ENCODE results near the gene PAM.

The PAM gene

DNA sequence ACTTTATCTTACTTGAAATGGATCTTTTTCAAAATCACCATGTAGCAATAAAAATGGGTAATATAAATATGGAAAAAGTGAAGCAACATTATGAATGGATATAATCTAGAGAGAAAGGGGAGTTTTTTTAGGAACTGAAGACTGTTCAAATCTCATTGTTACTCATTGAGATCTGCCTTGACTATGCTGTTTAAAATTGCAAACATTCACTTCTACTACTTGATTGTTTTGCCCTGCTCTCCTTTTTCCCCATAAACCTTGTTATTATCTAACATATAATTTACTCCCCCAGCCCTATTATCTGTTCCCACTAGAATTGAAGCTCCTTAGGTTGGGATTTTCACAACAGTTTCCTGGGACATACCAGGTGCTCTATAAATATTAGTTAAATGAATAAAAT, 22.0 kb downstream of the PAM start:
- DNase-seq (ENCODE audit: insufficient read length, low spot score) (no peak), FAIRE-seq (no peak)

DNA sequence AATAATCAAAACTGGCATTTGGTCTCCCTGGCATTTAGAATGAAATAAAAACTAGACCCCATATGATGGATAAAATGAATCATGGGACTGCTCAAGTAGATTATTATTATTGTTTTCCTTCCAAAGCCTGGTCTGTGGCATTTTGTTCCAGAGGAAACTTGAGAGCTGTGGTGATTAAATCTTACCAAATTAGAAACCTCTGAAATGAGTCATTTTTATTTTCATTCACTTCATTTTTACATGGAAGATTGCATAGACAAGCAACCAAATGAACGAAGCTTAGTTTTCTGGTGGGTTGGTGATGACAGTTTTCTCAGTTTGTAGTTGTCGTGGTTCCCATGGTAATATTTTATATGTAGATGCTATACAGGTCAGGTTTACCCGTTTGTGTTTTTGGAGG, 23.4 kb downstream of the PAM start:
- DNase-seq (ENCODE audit: insufficient read length, low spot score) (no peak), FAIRE-seq (no peak)

DNA sequence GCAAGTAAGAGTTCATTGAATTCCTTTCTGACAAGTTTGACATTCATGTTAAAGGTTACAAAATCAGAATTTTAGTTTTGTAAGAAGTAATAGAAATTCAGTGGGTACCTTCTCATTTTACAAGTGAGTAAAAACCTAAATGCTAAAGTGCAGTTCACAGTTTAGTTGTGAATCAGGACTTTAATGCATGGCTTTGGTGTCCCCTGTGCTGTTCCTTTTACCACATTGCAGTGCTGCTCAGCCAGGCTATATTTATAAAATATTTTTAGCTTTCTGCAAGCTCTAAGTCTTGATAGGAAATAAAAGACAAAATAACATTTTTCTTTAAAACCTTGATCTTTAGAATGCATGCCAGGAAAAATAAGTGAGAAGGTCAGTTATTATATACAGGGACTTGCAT, 26.3 kb downstream of the PAM start:
- FAIRE-seq, result no peak

DNA sequence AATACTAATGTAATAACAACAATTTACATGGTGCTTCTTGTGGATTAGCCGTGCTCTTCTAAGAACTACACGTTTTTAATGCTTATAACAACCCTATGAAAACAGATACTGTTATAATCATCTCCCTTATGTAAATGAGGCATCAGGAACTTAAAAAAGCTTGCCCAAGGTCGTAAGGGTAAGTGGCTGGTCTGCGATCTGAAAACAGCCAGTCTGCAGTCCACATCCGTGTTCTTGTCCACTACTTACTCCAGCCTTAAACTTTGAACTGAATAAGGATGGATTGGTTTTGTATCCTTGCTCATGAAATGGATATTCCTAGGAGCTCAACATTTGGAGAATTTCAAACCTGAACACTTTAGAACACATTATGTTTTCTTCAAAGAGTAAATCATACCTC, 26.7 kb downstream of the PAM start:
- FAIRE-seq (no peak), DNase-seq (ENCODE audit: insufficient read length, low spot score) (no peak)

More for the DNA sequence above, 26.3 kb downstream of the PAM start:
- no peak for DNase-seq (ENCODE audit: insufficient read length, low spot score)

DNA sequence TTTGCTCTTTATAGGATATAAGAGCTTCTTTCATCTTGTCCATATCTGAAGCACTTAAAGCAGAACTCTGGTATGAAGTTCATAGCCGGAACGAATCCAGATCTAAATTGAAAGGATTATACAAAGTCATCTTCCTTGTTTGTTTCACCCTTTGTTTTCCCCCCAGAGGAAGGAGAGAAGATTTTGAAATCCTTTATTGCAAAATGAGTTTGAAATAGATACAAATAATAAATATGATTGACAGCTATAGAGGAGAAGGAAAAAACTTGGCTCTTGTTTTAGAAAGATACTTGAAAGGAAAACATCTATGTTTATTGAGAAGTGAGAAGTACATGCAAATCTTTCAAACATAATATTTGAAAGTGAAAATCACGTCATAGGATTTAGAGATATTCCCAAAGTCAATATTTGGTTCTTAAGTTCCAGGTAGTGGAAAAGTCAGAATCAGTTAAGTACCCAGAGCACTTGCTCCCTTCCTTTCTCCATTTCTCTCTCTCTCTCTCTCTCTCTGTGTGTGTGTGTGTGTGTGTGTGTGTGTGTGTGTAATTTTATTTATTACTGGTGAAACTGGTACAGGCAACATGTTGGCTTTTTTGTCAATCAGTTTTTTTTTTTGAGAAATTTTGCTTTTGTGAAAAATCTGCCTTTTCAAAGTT, 27.2 kb downstream of the PAM start:
- FAIRE-seq, result no peak
- no peak for DNase-seq (ENCODE audit: insufficient read length, low spot score)

DNA sequence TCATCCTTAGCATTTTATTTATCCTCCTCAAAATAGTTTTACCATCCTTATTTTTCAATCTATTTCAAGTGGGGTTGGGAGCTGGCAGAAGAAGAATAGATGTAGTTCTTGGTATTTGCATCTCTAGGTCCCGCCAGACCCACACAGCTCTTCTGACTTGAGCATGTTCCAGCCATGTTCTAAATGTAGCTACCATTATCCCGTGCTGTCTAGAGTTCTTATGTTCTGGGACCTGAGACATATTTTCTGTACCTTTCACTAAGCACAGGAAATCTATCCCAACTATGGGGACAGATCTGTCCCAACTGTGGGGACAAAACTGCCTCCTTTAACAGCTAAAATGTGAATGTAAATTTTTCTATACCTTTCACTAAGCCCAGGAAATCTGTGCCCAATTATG, 32.0 kb downstream of the PAM start:
- FAIRE-seq, result no peak
- DNase-seq (ENCODE audit: insufficient read length, low spot score), result no peak

DNA sequence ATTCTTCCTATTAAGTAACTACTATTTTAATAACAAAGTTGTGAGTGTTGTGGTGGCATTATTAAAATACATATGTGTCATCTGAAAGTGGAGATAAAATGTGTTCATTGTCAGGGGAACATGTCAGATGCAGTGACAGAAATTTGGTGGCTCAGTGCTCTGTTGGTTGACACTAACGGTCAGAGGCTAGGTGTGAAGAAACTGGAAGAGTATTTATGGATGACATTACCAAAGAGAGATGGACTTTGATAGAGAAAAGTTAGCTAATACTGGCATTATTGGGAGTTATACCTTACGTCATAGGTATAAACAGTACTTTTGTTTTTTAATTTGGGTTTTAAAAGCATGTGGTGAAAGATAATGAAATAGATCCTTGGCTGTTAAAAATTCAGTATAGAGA, 33.7 kb downstream of the PAM start:
- FAIRE-seq, result no peak
- DNase-seq (ENCODE audit: insufficient read length, low spot score), result no peak

DNA sequence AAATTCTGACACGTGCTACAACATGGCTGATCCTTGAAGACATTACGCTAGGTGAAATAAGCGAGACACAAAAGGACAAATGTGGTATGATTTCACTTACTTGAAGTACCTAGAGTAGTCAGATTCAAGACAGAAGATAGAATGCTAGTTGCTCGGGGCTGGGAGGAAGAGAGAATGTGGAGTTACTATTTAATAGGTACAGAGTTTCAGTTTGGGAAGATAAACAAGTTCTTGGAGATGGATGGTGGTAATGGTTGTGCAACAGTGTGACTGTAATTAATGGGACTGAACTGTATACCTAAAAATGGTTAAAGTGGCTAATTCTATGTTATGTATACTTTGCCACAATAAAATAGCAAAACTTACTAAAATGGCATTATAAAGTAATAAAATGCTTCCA, 34.4 kb downstream of the PAM start:
- no peak for DNase-seq (ENCODE audit: insufficient read length, low spot score)
- no peak for FAIRE-seq

DNA sequence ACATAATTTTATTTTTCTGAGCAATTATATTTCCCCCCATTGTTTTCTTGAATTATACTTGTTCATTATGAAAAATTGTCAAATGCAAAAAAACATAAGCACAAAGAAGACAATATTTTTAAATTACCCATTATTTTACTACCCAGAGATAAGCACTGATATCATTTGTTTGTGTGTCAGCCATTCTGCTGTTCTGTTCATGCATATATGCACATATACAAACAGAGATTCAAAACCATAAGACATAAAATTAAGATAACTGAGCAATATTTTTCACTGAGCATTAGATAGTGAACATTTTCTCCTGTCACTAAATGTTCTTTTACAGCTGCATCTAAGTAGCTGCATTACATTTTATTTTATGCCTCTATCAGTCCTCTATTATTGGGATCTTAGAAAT, 35.6 kb downstream of the PAM start:
- DNase-seq (ENCODE audit: insufficient read length, low spot score) (no peak), FAIRE-seq (no peak)

DNA sequence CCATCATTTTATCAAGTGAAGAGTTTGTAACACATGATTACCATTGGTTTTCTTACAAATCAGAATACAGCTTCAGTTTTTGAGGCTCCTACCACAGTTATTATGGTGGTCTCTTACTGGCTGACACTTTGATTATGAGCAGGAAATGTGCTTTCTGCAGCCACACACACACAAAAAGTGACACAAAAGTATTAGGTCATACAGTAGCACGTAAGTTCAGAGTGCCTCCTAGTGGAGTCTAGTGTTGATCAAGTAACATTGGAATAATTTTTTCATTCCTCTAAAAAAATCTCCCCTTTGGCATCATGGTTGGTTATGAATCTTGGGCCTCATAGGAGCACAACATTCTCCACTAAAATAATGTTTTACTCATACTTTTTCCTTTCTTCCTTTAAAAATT, 37.6 kb downstream of the PAM start:
- peak; percentile 52 for FAIRE-seq
- DNase-seq (ENCODE audit: insufficient read length, low spot score), result no peak

DNA sequence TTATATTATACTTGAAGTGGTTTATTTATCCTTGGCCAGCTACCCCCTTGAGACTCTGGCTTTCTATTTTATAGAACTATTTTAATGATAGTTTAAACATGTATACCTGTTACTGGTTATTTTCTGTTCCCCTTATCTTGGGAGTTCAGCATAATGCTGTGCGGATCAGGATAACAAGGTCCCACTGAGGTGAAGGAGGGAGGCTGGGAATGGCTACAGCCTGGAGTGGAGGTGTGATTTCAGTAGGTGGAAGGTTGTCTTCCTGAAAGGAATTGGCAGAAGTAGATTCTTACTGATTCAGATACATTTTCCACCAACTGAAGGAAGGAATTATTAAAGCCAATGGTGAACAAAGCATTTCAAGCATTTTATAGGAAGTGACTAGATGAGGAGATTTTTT, 38.9 kb downstream of the PAM start:
- DNase-seq (ENCODE audit: insufficient read length, low spot score), result no peak
- no peak for FAIRE-seq

DNA sequence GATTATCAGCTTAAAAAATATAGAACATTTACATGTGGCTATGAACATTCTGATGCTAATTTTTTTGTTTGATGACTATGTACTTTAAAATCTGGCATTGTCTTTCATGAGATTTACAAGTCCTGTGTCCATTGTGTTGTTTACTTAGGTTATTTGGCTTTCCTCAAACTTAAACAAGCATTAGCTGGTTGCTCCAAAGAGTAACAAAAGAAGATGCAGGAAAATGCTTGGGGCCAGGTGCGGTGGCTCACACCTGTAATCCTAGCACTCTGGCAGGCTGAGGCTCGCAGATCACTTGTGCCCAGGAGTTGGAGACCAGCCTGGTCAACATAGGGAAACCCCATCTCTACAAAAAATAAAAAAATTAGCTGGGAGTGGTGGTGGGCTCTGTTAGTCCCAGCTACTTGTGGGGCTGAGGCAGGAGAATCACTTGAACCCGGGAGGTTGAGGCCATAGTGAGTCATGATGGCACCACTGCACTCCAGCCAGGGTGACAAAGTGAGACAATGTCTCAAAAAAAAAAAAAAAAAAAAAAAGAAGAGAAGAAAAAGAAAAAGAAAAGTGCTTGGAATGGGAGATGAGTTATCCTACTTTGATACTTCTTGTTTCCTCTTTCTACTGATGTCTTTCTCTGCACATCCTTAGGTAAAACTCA, 39.7 kb downstream of the PAM start:
- DNase-seq (ENCODE audit: insufficient read length, low spot score) (no peak), FAIRE-seq (no peak)

DNA sequence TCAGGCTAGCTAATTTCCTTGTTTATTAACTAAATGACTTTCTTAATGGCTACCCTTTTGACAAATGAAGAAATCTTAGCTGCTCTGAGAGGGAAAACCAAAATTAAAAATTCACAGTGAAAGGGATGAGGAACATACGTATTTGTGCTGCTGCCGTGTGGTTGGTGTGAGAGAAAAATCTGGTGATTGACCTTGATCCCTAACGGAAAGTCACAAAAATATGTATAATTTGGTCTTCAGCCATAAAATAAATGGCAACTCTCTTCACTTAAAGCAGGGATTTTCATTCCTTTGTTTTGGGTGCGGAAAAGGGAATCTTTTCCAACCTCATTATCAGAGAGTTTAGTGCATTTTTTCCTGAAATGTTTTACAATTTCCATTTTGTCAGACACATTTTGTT, 40.4 kb downstream of the PAM start:
- DNase-seq (ENCODE audit: insufficient read length, low spot score) (no peak), FAIRE-seq (no peak)

DNA sequence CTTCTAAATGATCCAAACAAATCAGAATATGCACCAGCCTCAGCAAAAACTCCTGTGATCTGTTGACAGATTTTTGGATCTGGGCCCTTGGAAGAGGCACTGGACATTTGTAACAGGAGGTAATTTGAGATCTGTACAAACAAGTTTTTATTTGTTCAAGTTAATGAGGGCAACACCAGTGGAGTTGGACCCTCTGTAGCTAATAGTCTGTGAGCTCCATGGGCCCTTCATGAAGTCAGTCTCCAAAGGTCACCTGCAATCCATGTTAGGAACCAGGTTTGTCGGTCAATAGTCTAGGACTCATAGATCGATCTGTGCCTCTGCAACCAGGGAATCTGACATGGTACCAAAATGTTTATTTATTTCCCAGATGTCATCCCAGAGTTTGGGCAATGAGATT, 40.9 kb downstream of the PAM start:
- DNase-seq (ENCODE audit: insufficient read length, low spot score) (no peak), FAIRE-seq (no peak)

DNA sequence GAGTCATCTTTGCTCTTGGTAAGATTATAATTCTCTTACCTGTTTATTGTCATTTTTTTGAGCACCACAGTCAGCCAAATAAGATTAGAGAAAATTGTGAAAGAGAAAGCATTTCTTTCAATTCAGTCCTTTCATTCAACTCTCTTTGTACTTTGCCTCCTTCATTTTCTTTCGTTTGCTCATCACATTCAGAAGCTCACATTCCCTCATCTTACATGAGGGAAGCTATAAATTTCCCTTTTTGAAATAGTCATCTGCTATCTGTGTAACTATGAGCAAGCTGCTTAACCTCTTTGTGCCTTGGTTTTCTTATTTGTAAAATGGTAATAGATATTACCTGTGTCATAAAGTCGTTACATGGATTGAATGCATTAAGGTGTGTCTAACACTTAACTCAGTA, 41.4 kb downstream of the PAM start:
- FAIRE-seq (no peak), DNase-seq (ENCODE audit: insufficient read length, low spot score) (no peak)

DNA sequence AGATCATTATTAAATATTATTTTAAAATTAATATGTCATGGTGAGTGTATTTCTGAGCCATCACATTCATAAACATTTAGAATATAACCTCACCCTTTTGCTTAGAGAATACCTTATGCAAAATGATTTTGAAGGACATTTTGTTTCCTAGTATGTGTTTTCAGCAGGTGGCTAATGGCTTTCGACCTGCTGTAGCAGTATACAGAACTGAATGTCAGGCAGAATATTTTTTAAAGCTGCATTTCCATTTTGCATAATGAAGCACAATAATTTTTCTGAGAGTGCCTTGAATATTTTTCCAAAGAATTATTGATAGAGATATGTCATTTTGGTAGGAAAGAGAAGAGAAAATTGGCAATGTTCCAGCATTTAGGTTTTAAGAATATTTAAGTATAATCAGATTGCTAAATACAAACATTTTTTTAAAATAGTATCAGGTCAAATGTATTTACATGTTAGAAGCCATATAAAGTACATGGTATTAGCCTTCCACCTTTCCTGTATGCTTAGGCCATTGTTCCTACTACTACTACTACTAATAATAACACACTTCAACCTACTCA, 42.3 kb downstream of the PAM start:
- FAIRE-seq, result no peak

DNA sequence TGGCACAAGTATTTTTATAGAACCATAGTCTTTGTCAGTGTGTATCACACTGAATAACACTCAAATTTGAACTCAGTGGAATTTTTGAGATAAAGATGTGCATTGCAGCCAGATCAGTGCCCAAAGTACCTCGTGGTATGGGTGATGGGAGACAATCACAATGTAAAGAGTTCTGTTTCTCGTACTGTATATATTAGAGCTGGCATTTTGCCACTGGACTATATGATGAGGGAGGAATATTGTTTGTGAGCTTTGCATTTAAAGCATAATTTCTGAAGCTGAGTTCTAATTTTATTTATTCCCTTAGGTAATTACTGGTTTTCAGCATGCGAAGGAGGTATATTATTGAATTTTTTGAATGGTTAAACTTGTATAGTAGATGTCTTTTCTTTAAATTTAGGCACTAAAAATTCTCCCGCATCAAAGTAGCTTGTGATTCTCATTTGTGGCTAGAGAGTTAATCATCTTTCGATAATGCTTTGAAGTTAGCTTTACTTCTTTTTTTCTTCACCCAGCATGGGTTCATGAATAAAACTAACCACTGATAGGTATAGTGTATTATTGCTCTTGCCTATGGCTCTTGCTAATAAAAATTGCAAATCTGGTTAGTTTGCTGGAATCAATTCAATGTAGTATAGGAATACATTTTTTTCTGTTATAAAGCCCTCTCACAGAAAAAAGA, 43.1 kb downstream of the PAM start:
- DNase-seq (ENCODE audit: insufficient read length, low spot score) (no peak), FAIRE-seq (no peak)

More for the DNA sequence above, 42.3 kb downstream of the PAM start:
- DNase-seq (ENCODE audit: insufficient read length, low spot score), result no peak

DNA sequence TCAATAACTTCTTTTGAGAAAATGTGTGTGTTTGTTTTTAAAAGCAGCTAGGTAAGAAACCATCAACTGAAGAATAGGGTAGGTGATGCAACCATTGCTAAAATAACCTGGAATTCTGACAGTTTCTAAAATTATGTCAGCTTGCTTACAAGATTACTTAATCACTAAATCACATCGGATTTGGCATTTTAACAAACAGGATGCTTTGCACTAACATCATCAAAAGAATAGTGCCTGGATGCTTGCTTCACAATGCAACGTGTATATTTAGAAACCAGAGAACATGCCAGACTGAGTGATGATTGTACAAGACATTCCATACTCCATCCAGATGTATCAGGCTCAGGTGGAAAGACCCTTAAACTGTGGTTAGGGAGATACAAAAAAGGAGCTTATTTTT, 43.9 kb downstream of the PAM start:
- DNase-seq (ENCODE audit: insufficient read length, low spot score) (no peak), FAIRE-seq (no peak)

DNA sequence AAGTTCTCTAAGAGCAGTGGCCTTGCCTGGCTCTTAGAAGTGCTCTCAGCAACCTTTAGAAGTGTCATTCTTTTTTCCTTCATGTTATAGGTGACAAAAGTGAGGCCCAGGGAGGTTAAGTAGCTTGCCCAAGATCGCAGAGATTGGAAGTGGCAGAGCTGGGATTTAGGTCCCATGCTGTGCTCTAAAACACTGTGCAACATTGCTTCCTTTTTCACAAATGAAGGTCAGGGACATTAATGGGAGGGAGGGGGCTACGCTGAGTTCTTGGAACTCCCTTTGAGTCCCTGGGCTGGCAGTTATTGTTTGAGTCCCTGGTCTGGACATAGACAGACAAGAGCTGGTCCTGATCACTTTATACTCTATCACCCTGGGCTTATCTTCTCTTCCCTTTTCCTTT, 45.3 kb downstream of the PAM start:
- DNase-seq (ENCODE audit: insufficient read length, low spot score) (no peak), FAIRE-seq (no peak)

DNA sequence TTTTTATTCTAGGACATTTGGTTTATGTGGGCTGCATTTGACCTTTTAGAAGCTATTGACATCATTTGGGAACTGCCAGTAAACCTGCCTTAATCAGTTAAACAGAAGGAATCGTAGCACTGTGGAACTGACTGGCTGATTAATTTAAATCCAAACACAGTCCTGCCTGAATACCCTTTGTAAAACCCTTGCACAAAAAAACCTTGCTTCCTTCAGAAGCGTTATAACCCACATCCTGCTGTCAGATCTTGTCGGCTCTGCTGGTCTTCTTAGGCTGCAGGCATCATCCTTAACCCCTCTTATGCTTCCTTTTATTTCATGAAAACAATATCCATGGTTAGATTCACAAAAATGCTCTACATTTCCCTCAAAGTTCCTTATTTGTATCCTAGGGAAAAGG, 46.3 kb downstream of the PAM start:
- FAIRE-seq (no peak), DNase-seq (ENCODE audit: insufficient read length, low spot score) (no peak)

DNA sequence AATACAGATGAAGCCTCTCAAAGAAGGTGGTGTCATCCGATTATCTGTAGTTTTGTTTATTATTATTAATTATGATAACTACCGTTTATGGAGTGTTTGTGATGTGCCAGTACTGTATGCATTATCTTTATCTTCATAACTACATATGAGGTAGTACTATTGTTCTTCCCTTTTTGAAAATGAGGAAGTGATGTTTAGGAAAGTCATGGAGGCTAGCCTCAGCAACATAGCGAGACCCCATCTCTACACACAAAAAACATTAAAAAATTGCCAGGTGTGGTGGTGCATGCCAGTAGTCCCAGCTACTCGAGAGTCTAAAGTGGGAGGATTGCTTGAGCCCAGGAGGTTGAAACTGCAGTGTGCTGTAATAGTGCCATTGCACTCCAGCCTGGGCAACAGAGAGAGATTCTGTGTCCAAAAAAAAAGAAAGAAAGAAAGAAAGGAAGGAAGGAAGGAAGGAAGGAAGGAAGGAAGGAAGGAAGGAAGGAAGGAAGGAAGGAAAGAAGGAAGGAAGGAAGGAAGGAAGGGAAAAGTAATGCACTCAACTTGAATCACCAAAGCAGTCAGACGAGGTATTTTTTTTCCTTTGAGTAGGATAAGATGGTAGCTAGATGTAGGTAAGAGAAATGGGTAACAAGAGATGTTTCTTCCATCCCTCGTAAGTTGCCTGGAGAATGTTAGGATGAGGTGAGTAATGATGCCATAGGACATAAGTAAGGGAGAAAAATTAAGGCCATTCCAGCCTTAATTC, 47.8 kb downstream of the PAM start:
- FAIRE-seq (no peak), DNase-seq (ENCODE audit: insufficient read length, low spot score) (no peak)
